Measurements from ENCODE around the gene ASS1.

DNA sequence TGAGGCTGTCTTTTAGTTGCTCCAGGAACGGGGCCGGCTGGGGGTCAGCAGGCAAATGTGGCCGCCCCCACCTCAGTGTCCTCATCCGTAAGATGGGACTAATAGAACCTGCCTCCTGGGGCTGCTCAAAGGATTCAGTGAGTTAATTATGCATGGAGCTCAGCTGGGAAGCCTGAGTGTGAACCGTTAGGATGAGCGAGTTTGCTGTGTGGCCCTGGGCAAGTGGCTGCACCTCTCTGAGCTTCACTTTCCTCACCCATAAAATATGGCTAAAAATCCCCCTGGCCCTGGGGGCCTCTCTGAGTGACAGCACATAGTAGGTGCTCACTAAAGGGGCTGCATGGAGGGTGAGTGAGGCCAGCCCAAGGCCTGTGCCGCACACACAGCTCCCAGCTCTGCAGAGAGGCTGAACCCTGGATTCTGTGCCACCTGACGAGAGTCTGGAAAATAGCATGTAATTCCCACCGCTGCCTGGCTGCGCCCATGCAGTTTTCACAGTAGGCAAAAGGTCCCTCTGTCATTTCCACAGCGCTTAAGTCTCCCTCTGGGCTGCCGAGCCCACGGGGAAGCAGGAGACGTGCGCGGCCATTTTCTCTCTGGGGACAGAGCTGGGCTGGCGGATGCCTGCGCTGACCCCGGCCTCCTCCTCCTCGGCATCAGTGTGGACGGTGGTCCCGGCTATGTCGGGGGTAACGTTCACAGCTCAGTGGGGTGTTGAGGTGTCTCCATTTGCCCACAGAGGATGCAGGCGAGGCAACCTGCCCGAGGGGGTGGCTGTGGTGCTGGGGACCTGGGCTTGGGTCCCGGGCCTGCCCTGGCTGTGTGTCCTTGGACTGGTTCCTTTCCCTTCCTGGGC, 18.2 kb downstream of the ASS1 start:
- TF ChIP-seq, protein P1, sequence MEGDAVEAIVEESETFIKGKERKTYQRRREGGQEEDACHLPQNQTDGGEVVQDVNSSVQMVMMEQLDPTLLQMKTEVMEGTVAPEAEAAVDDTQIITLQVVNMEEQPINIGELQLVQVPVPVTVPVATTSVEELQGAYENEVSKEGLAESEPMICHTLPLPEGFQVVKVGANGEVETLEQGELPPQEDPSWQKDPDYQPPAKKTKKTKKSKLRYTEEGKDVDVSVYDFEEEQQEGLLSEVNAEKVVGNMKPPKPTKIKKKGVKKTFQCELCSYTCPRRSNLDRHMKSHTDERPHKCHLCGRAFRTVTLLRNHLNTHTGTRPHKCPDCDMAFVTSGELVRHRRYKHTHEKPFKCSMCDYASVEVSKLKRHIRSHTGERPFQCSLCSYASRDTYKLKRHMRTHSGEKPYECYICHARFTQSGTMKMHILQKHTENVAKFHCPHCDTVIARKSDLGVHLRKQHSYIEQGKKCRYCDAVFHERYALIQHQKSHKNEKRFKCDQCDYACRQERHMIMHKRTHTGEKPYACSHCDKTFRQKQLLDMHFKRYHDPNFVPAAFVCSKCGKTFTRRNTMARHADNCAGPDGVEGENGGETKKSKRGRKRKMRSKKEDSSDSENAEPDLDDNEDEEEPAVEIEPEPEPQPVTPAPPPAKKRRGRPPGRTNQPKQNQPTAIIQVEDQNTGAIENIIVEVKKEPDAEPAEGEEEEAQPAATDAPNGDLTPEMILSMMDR (conservative IDR thresholded peaks at IDR 0.05 in 1 of 2, IDR thresholded peaks at IDR 0.05 in 1 of 2; ENCODE audit: low read depth in 1 of 2, low read length in 2 of 2) = no peak
- no peak for TF ChIP-seq EZH2 (IDR thresholded peaks at IDR 0.05; ENCODE audit: low read length, missing control alignments)

Measured in fibroblast of lung (primary cell).